MM.1S (cell line): Measurements from ENCODE around the gene ANKS1B.

Experiments
- DNase-seq: peaks from one replicate; pipeline ENCODE4 v3.0.0-alpha.2; 2015
- H2AFZ ChIP-seq: fragments of 300-600 bp; sonication (generic); 2 replicates; pipeline ENCODE4 v1.6.0; 2016; ENCODE audit warnings: antibody characterized with exemption, low read length
- H3F3A ChIP-seq: fragments of 300-600 bp; sonication (generic); 2 replicates; pipeline ENCODE4 v1.6.1; 2016; ENCODE audit warnings: mild to moderate bottlenecking, antibody characterized with exemption, low read length, moderate library complexity, mixed read lengths; ENCODE audit not compliant: insufficient read depth
- H3K27ac ChIP-seq: fragments of 300-600 bp; sonication (generic); 2 replicates; pipeline ENCODE4 v1.5.1; 2016; ENCODE audit warnings: mild to moderate bottlenecking, low read length
- H3K27me3 ChIP-seq: fragments of 300-600 bp; sonication (generic); replicated peaks from 2 replicates; pipeline ENCODE4 v1.6.0; 2016; ENCODE audit warnings: low read length; ENCODE audit not compliant: insufficient read depth
- H3K36me3 ChIP-seq: fragments of 300-600 bp; sonication (generic); replicated peaks from 2 replicates; pipeline ENCODE4 v1.6.1; 2016; ENCODE audit warnings: mild to moderate bottlenecking, low read length, mixed read lengths; ENCODE audit not compliant: insufficient read depth
- H3K4me1 ChIP-seq: fragments of 300-600 bp; sonication (generic); 2 replicates; pipeline ENCODE4 v1.6.1; 2016; ENCODE audit warnings: low read length, mixed read lengths
- H3K4me2 ChIP-seq: fragments of 300-600 bp; sonication (generic); 2 replicates; pipeline ENCODE4 v1.6.0; 2016; ENCODE audit warnings: low read depth, low read length
- H3K4me3 ChIP-seq: fragments of 300-600 bp; sonication (generic); 2 replicates; pipeline ENCODE4 v1.5.1; 2016; ENCODE audit warnings: low read length, mixed read lengths
- H3K79me2 ChIP-seq: fragments of 300-600 bp; sonication (generic); 2 replicates; pipeline ENCODE4 v1.6.1; 2016; ENCODE audit warnings: mixed run types, low read length, mixed read lengths
- H3K9ac ChIP-seq: fragments of 300-600 bp; sonication (generic); 2 replicates; pipeline ENCODE4 v1.6.1; 2016; ENCODE audit warnings: low read length, mixed read lengths
- H3K9me2 ChIP-seq: fragments of 300-600 bp; sonication (generic); replicated peaks from 2 replicates; pipeline ENCODE4 v1.6.1; 2016; ENCODE audit warnings: mild to moderate bottlenecking, low read length, mixed read lengths; ENCODE audit not compliant: insufficient read depth
- H3K9me3 ChIP-seq: fragments of 300-600 bp; sonication (generic); replicated peaks from 2 replicates; pipeline ENCODE4 v1.6.1; 2016; ENCODE audit warnings: mild to moderate bottlenecking, low read length, mixed read lengths; ENCODE audit not compliant: insufficient read depth
- H4K20me1 ChIP-seq: fragments of 300-600 bp; sonication (generic); 2 replicates; pipeline ENCODE4 v1.6.1; 2016; ENCODE audit warnings: mild to moderate bottlenecking, low read length, moderate library complexity, mixed read lengths; ENCODE audit not compliant: insufficient read depth
- CTCF ChIP-seq: fragments of 300-600 bp; sonication (generic); IDR thresholded peaks from 2 replicates; pipeline ENCODE4 v1.5.1; 2016; ENCODE audit warnings: antibody characterized with exemption, low read length, mixed read lengths
- EZH2 ChIP-seq: fragments of 300-600 bp; sonication (generic); optimal IDR thresholded peaks from 2 replicates; pipeline ENCODE3; 2017; ENCODE audit warnings: low read depth, mild to moderate bottlenecking, antibody characterized with exemption, low read length, mixed read lengths
- EZH2phosphoT487 ChIP-seq: fragments of 300-600 bp; sonication (generic); IDR thresholded peaks from 2 replicates; pipeline ENCODE4 v1.6.1; 2018; ENCODE audit warnings: antibody characterized with exemption, low read length

Gene ANKS1B

GRCh38 chr12:98939350-98939749, 1045.4 kb downstream of the ANKS1B start:
- no peak overlapping the region for H3K4me3 ChIP-seq
- H4K20me1 ChIP-seq, result no peaks in the 10 kb centered on the region
- H3K4me2 ChIP-seq, result no peak overlapping the region
- no peak overlapping the region for H3K9ac ChIP-seq
- no peaks in the 10 kb centered on the region for H3K9me3 ChIP-seq
- peak; percentile 25 for DNase-seq
- no peaks in the 10 kb centered on the region for H3K79me2 ChIP-seq
- no peaks in the 10 kb centered on the region for H3K36me3 ChIP-seq
- H3K27ac ChIP-seq, result no peak overlapping the region
- H2AFZ ChIP-seq, result no peak overlapping the region
- H3K4me1 ChIP-seq, result no peaks in the 10 kb centered on the region
- TF ChIP-seq EZH2 (no peak), CTCF (peak; percentile 41)
- H3K9me2 ChIP-seq, result no peaks in the 10 kb centered on the region
- H3F3A ChIP-seq, result no peaks in the 10 kb centered on the region
- H3K27me3 ChIP-seq, result no peaks in the 10 kb centered on the region

GRCh38 chr12:98935847-98936246, 1048.9 kb downstream of the ANKS1B start:
- no peaks in the 10 kb centered on the region for H3K4me1 ChIP-seq
- H3K36me3 ChIP-seq, result no peaks in the 10 kb centered on the region
- no peak overlapping the region for H3K4me3 ChIP-seq
- no peak overlapping the region for H3K9ac ChIP-seq
- H3K9me2 ChIP-seq, result no peaks in the 10 kb centered on the region
- H3K9me3 ChIP-seq, result no peaks in the 10 kb centered on the region
- DNase-seq, result no peak
- no peak overlapping the region for H3K4me2 ChIP-seq
- no peak overlapping the region for H3K27ac ChIP-seq
- H4K20me1 ChIP-seq, result no peaks in the 10 kb centered on the region
- no peaks in the 10 kb centered on the region for H3K27me3 ChIP-seq
- H3F3A ChIP-seq, result no peaks in the 10 kb centered on the region
- TF ChIP-seq EZH2phosphoT487 (no peak), EZH2 (no peak), CTCF (no peak)
- H2AFZ ChIP-seq, result no peak overlapping the region
- no peaks in the 10 kb centered on the region for H3K79me2 ChIP-seq

GRCh38 chr12:98922871-98923270, 1061.9 kb downstream of the ANKS1B start:
- no peak for TF ChIP-seq CTCF
- no peak for TF ChIP-seq EZH2
- no peak for TF ChIP-seq EZH2phosphoT487
- H3K27ac ChIP-seq, result no peak overlapping the region
- H2AFZ ChIP-seq, result no peak overlapping the region
- H3K9me2 ChIP-seq, result no peaks in the 10 kb centered on the region
- no peaks in the 10 kb centered on the region for H3K79me2 ChIP-seq
- DNase-seq, result no peak
- H3K36me3 ChIP-seq, result no peaks in the 10 kb centered on the region
- no peak overlapping the region for H3K9ac ChIP-seq
- no peaks in the 10 kb centered on the region for H3F3A ChIP-seq
- no peaks in the 10 kb centered on the region for H3K4me1 ChIP-seq
- no peak overlapping the region for H3K4me2 ChIP-seq
- H3K4me3 ChIP-seq, result no peak overlapping the region
- no peaks in the 10 kb centered on the region for H4K20me1 ChIP-seq
- H3K27me3 ChIP-seq, result no peaks in the 10 kb centered on the region
- H3K9me3 ChIP-seq, result no peaks in the 10 kb centered on the region
